ENCODE data around the gene SLC16A8.

- TF ChIP-seq SIN3A (IDR thresholded peaks at IDR 0.05; ENCODE audit: low read depth) (no peak), CTCF (IDR thresholded peaks at IDR 0.05 in 2 of 3, conservative IDR thresholded peaks at IDR 0.05 in 1 of 3; ENCODE audit: borderline replicate concordance in 1 of 3, insufficient read depth in 1 of 3, low read depth in 2 of 3, low read length in 2 of 3) (no peak), ZBTB33 (IDR thresholded peaks at IDR 0.05; ENCODE audit: extremely low read depth, insufficient replicate concordance, low read length) (no peak), EZH2 (IDR thresholded peaks at IDR 0.05) (no peak), SP1 (IDR thresholded peaks at IDR 0.05; ENCODE audit: low read depth) (no peak), JUND (IDR thresholded peaks at IDR 0.05) (no peak), ZFX (IDR thresholded peaks at IDR 0.05) (no peak), MAX (IDR thresholded peaks at IDR 0.05) (no peak), SRF (IDR thresholded peaks at IDR 0.05; ENCODE audit: low read depth) (no peak), POLR2A (IDR thresholded peaks at IDR 0.05; ENCODE audit: borderline replicate concordance, extremely low read depth, insufficient read depth, insufficient read length) (no peak), EZH2phosphoT487 (IDR thresholded peaks at IDR 0.05; ENCODE audit: borderline replicate concordance) (no peak)
- TF ChIP-seq, protein P1, sequence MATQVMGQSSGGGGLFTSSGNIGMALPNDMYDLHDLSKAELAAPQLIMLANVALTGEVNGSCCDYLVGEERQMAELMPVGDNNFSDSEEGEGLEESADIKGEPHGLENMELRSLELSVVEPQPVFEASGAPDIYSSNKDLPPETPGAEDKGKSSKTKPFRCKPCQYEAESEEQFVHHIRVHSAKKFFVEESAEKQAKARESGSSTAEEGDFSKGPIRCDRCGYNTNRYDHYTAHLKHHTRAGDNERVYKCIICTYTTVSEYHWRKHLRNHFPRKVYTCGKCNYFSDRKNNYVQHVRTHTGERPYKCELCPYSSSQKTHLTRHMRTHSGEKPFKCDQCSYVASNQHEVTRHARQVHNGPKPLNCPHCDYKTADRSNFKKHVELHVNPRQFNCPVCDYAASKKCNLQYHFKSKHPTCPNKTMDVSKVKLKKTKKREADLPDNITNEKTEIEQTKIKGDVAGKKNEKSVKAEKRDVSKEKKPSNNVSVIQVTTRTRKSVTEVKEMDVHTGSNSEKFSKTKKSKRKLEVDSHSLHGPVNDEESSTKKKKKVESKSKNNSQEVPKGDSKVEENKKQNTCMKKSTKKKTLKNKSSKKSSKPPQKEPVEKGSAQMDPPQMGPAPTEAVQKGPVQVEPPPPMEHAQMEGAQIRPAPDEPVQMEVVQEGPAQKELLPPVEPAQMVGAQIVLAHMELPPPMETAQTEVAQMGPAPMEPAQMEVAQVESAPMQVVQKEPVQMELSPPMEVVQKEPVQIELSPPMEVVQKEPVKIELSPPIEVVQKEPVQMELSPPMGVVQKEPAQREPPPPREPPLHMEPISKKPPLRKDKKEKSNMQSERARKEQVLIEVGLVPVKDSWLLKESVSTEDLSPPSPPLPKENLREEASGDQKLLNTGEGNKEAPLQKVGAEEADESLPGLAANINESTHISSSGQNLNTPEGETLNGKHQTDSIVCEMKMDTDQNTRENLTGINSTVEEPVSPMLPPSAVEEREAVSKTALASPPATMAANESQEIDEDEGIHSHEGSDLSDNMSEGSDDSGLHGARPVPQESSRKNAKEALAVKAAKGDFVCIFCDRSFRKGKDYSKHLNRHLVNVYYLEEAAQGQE (IDR thresholded peaks at IDR 0.05; ENCODE audit: low read depth) = no peak
These were observed 2.4 kb downstream of the SLC16A8 start for GRCh38 chr22:38081636-38081940.

Data from HCT116 (cell line).